GM23248 (cell line): ENCODE results near the gene CST1. TPM values are rescaled to one million over a fixed set of nuclear protein-coding genes. Genes with fewer than 3 reads are reported as not detected.
"Not testable (repeated sequence)": the region's sequence is repeated elsewhere in the genome, so short reads cannot be mapped to it uniquely, and the experiment has no call there.

Experiments used
- DNase-seq: peaks from one replicate; pipeline ENCODE4 v3.0.0-alpha.2; 2015
- H2AFZ ChIP-seq: fragments of 200-600 bp; sonication (generic); 2 replicates; pipeline ENCODE4 v1.6.1; 2016; ENCODE audit warnings: antibody characterized with exemption
- H3F3A ChIP-seq: fragments of 200-600 bp; sonication (generic); 2 replicates; pipeline ENCODE4 v1.6.1; 2016; ENCODE audit warnings: mild to moderate bottlenecking, antibody characterized with exemption, mixed run types; ENCODE audit not compliant: insufficient read depth
- H3K27ac ChIP-seq: fragments of 200-600 bp; sonication (generic); 2 replicates; pipeline ENCODE4 v1.5.1; 2016; ENCODE audit warnings: mild to moderate bottlenecking
- H3K27me3 ChIP-seq: fragments of 200-600 bp; sonication (generic); replicated peaks from 2 replicates; pipeline ENCODE4 v1.6.1; 2016; ENCODE audit warnings: mild to moderate bottlenecking; ENCODE audit not compliant: insufficient read depth
- H3K36me3 ChIP-seq: fragments of 200-600 bp; sonication (generic); 2 replicates; pipeline ENCODE4 v1.6.1; 2016; ENCODE audit warnings: low read depth, mild to moderate bottlenecking
- H3K4me1 ChIP-seq: fragments of 200-600 bp; sonication (generic); 2 replicates; pipeline ENCODE4 v1.6.1; 2016; ENCODE audit warnings: mild to moderate bottlenecking; ENCODE audit not compliant: insufficient read depth
- H3K4me2 ChIP-seq: fragments of 200-600 bp; sonication (generic); one replicate; pipeline ENCODE4 v1.6.1; 2016; ENCODE audit warnings: mild to moderate bottlenecking; ENCODE audit not compliant: unreplicated experiment
- H3K4me3 ChIP-seq: fragments of 200-600 bp; sonication (generic); 2 replicates; pipeline ENCODE4 v1.5.1; 2016; ENCODE audit warnings: mild to moderate bottlenecking
- H3K79me2 ChIP-seq: fragments of 200-600 bp; sonication (generic); 2 replicates; pipeline ENCODE4 v1.6.1; 2016; ENCODE audit warnings: mild to moderate bottlenecking; ENCODE audit not compliant: insufficient read depth
- H3K9ac ChIP-seq: fragments of 200-600 bp; sonication (generic); 2 replicates; pipeline ENCODE4 v1.6.1; 2016; ENCODE audit warnings: mild to moderate bottlenecking
- H3K9me2 ChIP-seq: fragments of 200-600 bp; sonication (generic); 2 replicates; pipeline ENCODE4 v1.6.1; 2016; ENCODE audit warnings: mixed run types, mild to moderate bottlenecking, moderate library complexity; ENCODE audit not compliant: insufficient read depth
- H3K9me3 ChIP-seq: fragments of 200-600 bp; sonication (generic); one replicate; pipeline ENCODE4 v1.6.1; 2017; ENCODE audit warnings: low read depth
- H4K20me1 ChIP-seq: fragments of 200-600 bp; sonication (generic); 2 replicates; pipeline ENCODE4 v1.6.0; 2016; ENCODE audit not compliant: insufficient read depth
- EZH2 ChIP-seq: fragments of 200-600 bp; sonication (generic); IDR thresholded peaks from 2 replicates; pipeline ENCODE4 v1.6.1; 2018; ENCODE audit warnings: antibody characterized with exemption, mild to moderate bottlenecking; ENCODE audit not compliant: insufficient read depth, poor library complexity, severe bottlenecking
- EZH2phosphoT487 ChIP-seq: fragments of 200-600 bp; sonication (generic); IDR thresholded peaks from 2 replicates; pipeline ENCODE4 v1.6.1; 2018; ENCODE audit warnings: antibody characterized with exemption, moderate library complexity, mild to moderate bottlenecking, low read depth; ENCODE audit not compliant: insufficient read depth
- WGBS, 2 experiments: methylation state at CpG; one replicate each; pipeline ENCODE4 v1.1.6; 2015 to 2017; ENCODE audit warnings: low lambda C conversion rate in 2 of 2, low coverage in 1 of 2; ENCODE audit errors: missing lambda C conversion rate in 2 of 2; 5-methylcytosine and 5-hydroxymethylcytosine counted together
- in situ Hi-C: fragments of 300-500 bp; cut with MboI; formaldehyde crosslinking; loops from 2 replicates; pipeline ENCODE4 v1.15.0; 2020
- polyA plus RNA-seq: library from polyadenylated mRNA; unstranded; fragments of >200 nt; fragmentation: Nextera tagmentation; extraction: Ambion mirVana; gene quantifications from 2 replicates; pipeline ENCODE4 v1.2.1, GENCODE V29; 2016
- total RNA-seq: library from RNA; depleted of rRNA; stranded (reverse); fragments of >200 nt; shearing (Covaris generic); gene quantifications from 2 replicates; pipeline ENCODE4 v1.2.3, GENCODE V29; 2014

The CST1 gene
- total and polyA plus RNA-seq, 2 experiments from 2014 or later, result not detected

- H3K27me3 ChIP-seq, result no peaks in the 10 kb centered on the region
- TF ChIP-seq EZH2phosphoT487, result no peak
- no peak for TF ChIP-seq EZH2
- WGBS, 2 experiments, result 63 to 67% methylated on average over 4 to 5 of the region's 5 CpGs
Observed at GRCh38 chr20:23749746-23750145, 989 bp downstream of the CST1 start.

GRCh38 chr20:23748975-23749374, 1.8 kb downstream of the CST1 start:
- H2AFZ ChIP-seq, H3K79me2 ChIP-seq, H3K9ac ChIP-seq, H3K4me3 ChIP-seq, H3K9me2 ChIP-seq, DNase-seq, H3K9me3 ChIP-seq, H3F3A ChIP-seq, H3K27me3 ChIP-seq, in situ Hi-C loops, H3K4me2 ChIP-seq, H4K20me1 ChIP-seq, H3K27ac ChIP-seq, H3K4me1 ChIP-seq, H3K36me3 ChIP-seq: not testable (repeated sequence)
- WGBS, 2 experiments, result 72 to 75% methylated on average over 10 of the region's 10 CpGs

More at GRCh38 chr20:23749746-23750145, 989 bp downstream of the CST1 start:
- no peaks in the 10 kb centered on the region for H3F3A ChIP-seq
- H2AFZ ChIP-seq, result no peak overlapping the region
- no peaks in the 10 kb centered on the region for H3K9me3 ChIP-seq
- H4K20me1 ChIP-seq, result no peaks in the 10 kb centered on the region
- no peak overlapping the region for H3K4me3 ChIP-seq
- in situ Hi-C loops, result no loop called here
- H3K4me1 ChIP-seq, result peaks cover 1% of the 10 kb centered on the region; the same call in 1 of the 2 replicates
- H3K4me2 ChIP-seq, result no peak overlapping the region
- no peak overlapping the region for H3K9ac ChIP-seq
- no peaks in the 10 kb centered on the region for H3K36me3 ChIP-seq
- H3K79me2 ChIP-seq, result no peaks in the 10 kb centered on the region
- DNase-seq, result no peak
- no peaks in the 10 kb centered on the region for H3K9me2 ChIP-seq
- H3K27ac ChIP-seq, result no peak overlapping the region

GRCh38 chr20:23747551-23747950, 3.2 kb downstream of the CST1 start:
- H3K9me3 ChIP-seq, H3K4me1 ChIP-seq, H3K27ac ChIP-seq, H3K4me3 ChIP-seq, H3K27me3 ChIP-seq, in situ Hi-C loops, H3K9me2 ChIP-seq, H3K4me2 ChIP-seq, H3K9ac ChIP-seq, H3K36me3 ChIP-seq, H2AFZ ChIP-seq, DNase-seq, H3F3A ChIP-seq, H4K20me1 ChIP-seq, H3K79me2 ChIP-seq: not testable (repeated sequence)
- 44 to 64% methylated on average over 4 to 7 of the region's 7 CpGs for WGBS, 2 experiments

- H2AFZ ChIP-seq, H3K79me2 ChIP-seq, H3K27ac ChIP-seq, H3K9me2 ChIP-seq, in situ Hi-C loops, DNase-seq, H3K4me1 ChIP-seq, H3K27me3 ChIP-seq, H3F3A ChIP-seq, H3K36me3 ChIP-seq, H3K4me2 ChIP-seq, H3K4me3 ChIP-seq, H3K9ac ChIP-seq, H3K9me3 ChIP-seq, H4K20me1 ChIP-seq: not testable (repeated sequence)
- WGBS, 2 experiments, result 65 to 75% methylated on average over 4 of the region's 4 CpGs
Observed at GRCh38 chr20:23747092-23747491, 3.6 kb downstream of the CST1 start.

GRCh38 chr20:23746321-23746720, 4.4 kb downstream of the CST1 start:
- in situ Hi-C loops, result no loop called here
- Histone ChIP-seq H3K9ac (no peak overlapping the region), H2AFZ (no peak overlapping the region), H4K20me1 (no peaks in the 10 kb centered on the region), H3K4me1 (no peaks in the 10 kb centered on the region), H3K9me3 (no peaks in the 10 kb centered on the region), H3K27ac (no peak overlapping the region), H3K36me3 (no peaks in the 10 kb centered on the region), H3K79me2 (no peaks in the 10 kb centered on the region), H3K9me2 (no peaks in the 10 kb centered on the region), H3K27me3 (no peaks in the 10 kb centered on the region; the same call in 1 of the 2 replicates), H3K4me3 (no peak overlapping the region), H3F3A (no peaks in the 10 kb centered on the region), H3K4me2 (no peak overlapping the region)
- no peak for DNase-seq
- WGBS, 2 experiments, result 69% methylated on average over 6 of the region's 6 CpGs
- TF ChIP-seq EZH2, result no peak
- no peak for TF ChIP-seq EZH2phosphoT487
